Measurements from ENCODE around the gene BLTP3B. TPM values are rescaled to one million over a fixed set of nuclear protein-coding genes. Genes with fewer than 3 reads are reported as not detected.

Gene BLTP3B
- total and polyA plus RNA-seq, 2 donors (not counting 1 experiment from before 2014, with no cell fraction given) = 9.1 to 27.4 TPM

- H3K4me1 Mint-ChIP-seq = peaks cover 29% of the 10 kb centered on the region
- peaks cover 0 to 4% of the 10 kb centered on the region in 2 donors for H3K4me1 ChIP-seq (ENCODE audit: control insufficient read depth in 2 of 2, insufficient read depth in 2 of 2, low read length in 2 of 2)
- H4K20me1 ChIP-seq (ENCODE audit: control insufficient read depth, insufficient read depth, low read length, poor library complexity, severe bottlenecking) = peaks cover 40% of the 10 kb centered on the region
- H3K27ac ChIP-seq (ENCODE audit: low read length in 2 of 2) = no peak overlapping the region
- no peak overlapping the region for H3K27ac Mint-ChIP-seq
- no peak overlapping the region for H3K4me3 ChIP-seq (ENCODE audit: control extremely low read depth in 1 of 5, extremely low read depth in 1 of 5, insufficient read depth in 1 of 5, low read depth in 2 of 5, low read length in 4 of 5)
- no peaks in the 10 kb centered on the region for H3K27me3 ChIP-seq (replicated peaks in 1 of 4; ENCODE audit: control extremely low read depth in 1 of 4, control insufficient read depth in 3 of 4, insufficient read depth in 4 of 4, low read length in 3 of 4)
- H3K4me3 Mint-ChIP-seq = no peak overlapping the region
- intact Hi-C loops (cut with micrococcal nuclease) = no loop called here
- no peak overlapping the region for H2AFZ ChIP-seq (ENCODE audit: insufficient read depth, low read depth, low read length, poor library complexity, severe bottlenecking)
- peaks cover 83% of the 10 kb centered on the region for H3K79me2 ChIP-seq (ENCODE audit: control insufficient read depth, insufficient read depth, low read length)
- CTCF ChIA-PET = interaction anchor here (1.4 kb wide), 1 partner anchor 10 kb away, joined by 7 read pairs; no protein-coding TSS in a partner anchor
- TF ChIP-seq EZH2 (IDR thresholded peaks at IDR 0.05; ENCODE audit: borderline replicate concordance, insufficient read depth, low read depth, low read length, poor library complexity, severe bottlenecking) = no peak
- no peak for TF ChIP-seq CTCF (IDR thresholded peaks at IDR 0.05)
- no peak for DNase-seq
- no peak overlapping the region for H3K9ac ChIP-seq (ENCODE audit: low read length)
- no CpG with 5 or more reads among the region's 1 CpG for WGBS (ENCODE audit: insufficient coverage)
- peaks cover 0 to 3% of the 10 kb centered on the region in 2 experiments for H3K36me3 ChIP-seq (replicated peaks in 1 of 2; ENCODE audit: control extremely low read depth in 1 of 2, control insufficient read depth in 1 of 2, extremely low read depth in 1 of 2, insufficient read depth in 2 of 2, low read length in 1 of 2)
- POLR2A ChIA-PET = no interaction called here
- H3K4me2 ChIP-seq (replicated peaks; ENCODE audit: low read depth, low read length, poor library complexity, severe bottlenecking) = no peak overlapping the region
- H3K9me3 ChIP-seq (ENCODE audit: control extremely low read depth in 1 of 3, control insufficient read depth in 2 of 3, insufficient read depth in 1 of 3, low read length in 2 of 3) = peaks cover 0 to 6% (median 1%) of the 10 kb centered on the region in 3 donors
- peaks cover 3% of the 10 kb centered on the region for H3K9me3 Mint-ChIP-seq (ENCODE audit: insufficient read depth)
- H3K27me3 Mint-ChIP-seq = no peaks in the 10 kb centered on the region
- ATAC-seq (ENCODE audit: low read depth) = no peak
Observed at GRCh38 chr12:100128512-100128908, 14.2 kb downstream of the BLTP3B start.

GRCh38 chr12:100127766-100128511 lies 14.7 kb downstream of the BLTP3B start:
- peaks cover 0 to 3% of the 10 kb centered on the region in 2 experiments for H3K36me3 ChIP-seq (replicated peaks in 1 of 2; ENCODE audit: control extremely low read depth in 1 of 2, control insufficient read depth in 1 of 2, extremely low read depth in 1 of 2, insufficient read depth in 2 of 2, low read length in 1 of 2)
- no peak overlapping the region for H2AFZ ChIP-seq (ENCODE audit: insufficient read depth, low read depth, low read length, poor library complexity, severe bottlenecking)
- Mint-ChIP-seq H3K27me3 (no peaks in the 10 kb centered on the region), H3K27ac (no peak overlapping the region), H3K4me1 (peaks cover 26% of the 10 kb centered on the region), H3K9me3 (ENCODE audit: insufficient read depth) (peaks cover 3% of the 10 kb centered on the region), H3K4me3 (no peak overlapping the region)
- CTCF ChIA-PET = no interaction called here
- H3K27me3 ChIP-seq (replicated peaks in 1 of 4; ENCODE audit: control extremely low read depth in 1 of 4, control insufficient read depth in 3 of 4, insufficient read depth in 4 of 4, low read length in 3 of 4) = no peaks in the 10 kb centered on the region
- H3K79me2 ChIP-seq (ENCODE audit: control insufficient read depth, insufficient read depth, low read length) = peaks cover 82% of the 10 kb centered on the region
- no peak overlapping the region for H3K4me3 ChIP-seq (ENCODE audit: control extremely low read depth in 1 of 5, extremely low read depth in 1 of 5, insufficient read depth in 1 of 5, low read depth in 2 of 5, low read length in 4 of 5)
- H4K20me1 ChIP-seq (ENCODE audit: control insufficient read depth, insufficient read depth, low read length, poor library complexity, severe bottlenecking) = peaks cover 41% of the 10 kb centered on the region
- POLR2A ChIA-PET = no interaction called here
- ATAC-seq (ENCODE audit: low read depth) (no peak), DNase-seq (no peak)
- no peak overlapping the region for H3K27ac ChIP-seq (ENCODE audit: low read length in 2 of 2)
- no peak overlapping the region for H3K4me2 ChIP-seq (replicated peaks; ENCODE audit: low read depth, low read length, poor library complexity, severe bottlenecking)
- no peak for TF ChIP-seq EZH2 (IDR thresholded peaks at IDR 0.05; ENCODE audit: borderline replicate concordance, insufficient read depth, low read depth, low read length, poor library complexity, severe bottlenecking)
- no peak for TF ChIP-seq CTCF (IDR thresholded peaks at IDR 0.05)
- WGBS (ENCODE audit: insufficient coverage) = no CpG with 5 or more reads among the region's 1 CpG
- H3K4me1 ChIP-seq (ENCODE audit: control insufficient read depth in 2 of 2, insufficient read depth in 2 of 2, low read length in 2 of 2) = peaks cover 0 to 4% of the 10 kb centered on the region in 2 donors
- intact Hi-C loops (cut with micrococcal nuclease) = no loop called here
- no peak overlapping the region for H3K9ac ChIP-seq (ENCODE audit: low read length)
- peaks cover 0 to 6% (median 1%) of the 10 kb centered on the region in 3 donors for H3K9me3 ChIP-seq (ENCODE audit: control extremely low read depth in 1 of 3, control insufficient read depth in 2 of 3, insufficient read depth in 1 of 3, low read length in 2 of 3)
